Neural cell (in vitro differentiated cells): Measurements from ENCODE around the gene SMIM9. TPM values are rescaled to one million over a fixed set of nuclear protein-coding genes. Genes with fewer than 3 reads are reported as not detected.

Experiments used
- H2AFZ ChIP-seq: fragments of 200-600, 300-800 bp; sonication (generic), shearing (Covaris generic); 2 replicates; pipeline ENCODE4 v1.6.0; 2014; ENCODE audit warnings: low read depth, mild to moderate bottlenecking, antibody characterized with exemption, low read length, moderate library complexity
- H3F3A ChIP-seq: fragments of 200-600 bp; shearing (Covaris generic); 2 replicates; pipeline ENCODE4 v1.6.1; 2016; ENCODE audit warnings: mild to moderate bottlenecking, moderate library complexity, mixed read lengths, antibody characterized with exemption, low read length; ENCODE audit not compliant: insufficient read depth, poor library complexity, severe bottlenecking
- H3K27ac ChIP-seq: fragments of 200-600, 300-800 bp; sonication (generic), shearing (Covaris generic); 2 replicates; pipeline ENCODE4 v1.5.1; 2014; ENCODE audit warnings: mild to moderate bottlenecking, low read length, moderate library complexity
- H3K27me3 ChIP-seq: fragments of 300-800, 200-600 bp; sonication (generic), shearing (Covaris generic); 2 replicates; pipeline ENCODE4 v1.6.0; 2014; ENCODE audit warnings: mild to moderate bottlenecking, low read depth, low read length, moderate library complexity; ENCODE audit not compliant: insufficient read depth
- H3K36me3 ChIP-seq: fragments of 300-800, 200-600 bp; sonication (generic), shearing (Covaris generic); 2 replicates; pipeline ENCODE4 v1.5.1; 2014; ENCODE audit warnings: mild to moderate bottlenecking, antibody characterized with exemption, low read length, moderate library complexity; ENCODE audit not compliant: insufficient read depth
- H3K4me2 ChIP-seq: fragments of 300-800, 200-600 bp; sonication (generic), shearing (Covaris generic); 2 replicates; pipeline ENCODE4 v1.6.0; 2014; ENCODE audit warnings: mild to moderate bottlenecking, low read length
- H3K4me3 ChIP-seq: fragments of 300-800, 200-600 bp; sonication (generic), shearing (Covaris generic); 2 replicates; pipeline ENCODE4 v1.5.1; 2014; ENCODE audit warnings: mild to moderate bottlenecking, low read length, moderate library complexity
- H3K79me2 ChIP-seq: fragments of 200-600 bp; shearing (Covaris generic); replicated peaks from 2 replicates; pipeline ENCODE4 v1.6.0; 2014; ENCODE audit warnings: mild to moderate bottlenecking, low read length, moderate library complexity; ENCODE audit not compliant: insufficient read depth
- H3K9ac ChIP-seq: fragments of 300-800, 200-600 bp; sonication (generic), shearing (Covaris generic); 2 replicates; pipeline ENCODE4 v1.6.1; 2016; ENCODE audit warnings: mild to moderate bottlenecking, low read length, mixed read lengths
- H3K9me2 ChIP-seq: fragments of 200-600 bp; shearing (Covaris generic); 2 replicates; pipeline ENCODE4 v1.6.1; 2016; ENCODE audit warnings: mild to moderate bottlenecking, low read length, mixed read lengths; ENCODE audit not compliant: insufficient read depth
- H3K9me3 ChIP-seq: fragments of 200-600, 300-800 bp; sonication (generic), shearing (Covaris generic); 2 replicates; pipeline ENCODE4 v1.6.1; 2016; ENCODE audit warnings: mild to moderate bottlenecking, mixed run types, low read length, moderate library complexity, mixed read lengths
- H4K20me1 ChIP-seq: fragments of 200-600 bp; shearing (Covaris generic); 2 replicates; pipeline ENCODE4 v1.6.1; 2016; ENCODE audit warnings: mild to moderate bottlenecking, mixed run types; ENCODE audit not compliant: insufficient read depth
- EP300 ChIP-seq: fragments of 450-650 bp; conservative IDR thresholded peaks from 2 replicates; pipeline ENCODE4 v1.6.1; 2014; ENCODE audit warnings: antibody characterized with exemption, mild to moderate bottlenecking, moderate library complexity; ENCODE audit not compliant: poor library complexity, severe bottlenecking
- EZH2 ChIP-seq: fragments of 200-600, 300-800 bp; shearing (Covaris generic), sonication (generic); IDR thresholded peaks from 2 replicates; pipeline ENCODE4 v1.6.1; 2014; ENCODE audit warnings: antibody characterized with exemption, low read length, borderline replicate concordance, mild to moderate bottlenecking; ENCODE audit not compliant: insufficient read depth, poor library complexity, severe bottlenecking
- MXI1 ChIP-seq: fragments of 450-650 bp; conservative IDR thresholded peaks from 2 replicates; pipeline ENCODE4 v1.6.1; 2014; ENCODE audit warnings: antibody characterized with exemption, mild to moderate bottlenecking; ENCODE audit not compliant: poor library complexity, severe bottlenecking
- POLR2AphosphoS5 ChIP-seq: IDR thresholded peaks from 2 replicates; pipeline ENCODE4 v1.6.1; 2012
- RAD21 ChIP-seq: fragments of 450-650 bp; conservative IDR thresholded peaks from 2 replicates; pipeline ENCODE4 v1.6.1; 2014; ENCODE audit warnings: antibody characterized with exemption, mild to moderate bottlenecking, moderate library complexity
- SMC3 ChIP-seq: fragments of 450-650 bp; conservative IDR thresholded peaks from 2 replicates; pipeline ENCODE4 v1.6.1; 2014; ENCODE audit warnings: antibody characterized with exemption, mild to moderate bottlenecking, moderate library complexity; ENCODE audit not compliant: poor library complexity
- TAF1 ChIP-seq: IDR thresholded peaks from 2 replicates; pipeline ENCODE4 v1.6.1; 2012; ENCODE audit warnings: low read depth
- polyA plus RNA-seq: library from polyadenylated mRNA; depleted of rRNA; stranded (reverse); fragments of >200 nt; gene quantifications from 2 replicates; pipeline ENCODE4 v1.2.3, GENCODE V29; 2014
- TF ChIP-seq, protein P1 (sequence below): IDR thresholded peaks from 2 replicates; pipeline ENCODE4 v1.6.1; 2012; ENCODE audit warnings: borderline replicate concordance
- TF ChIP-seq, protein P2 (sequence below): fragments of 450-650 bp; IDR thresholded peaks from 2 replicates; pipeline ENCODE4 v1.5.1; 2014; ENCODE audit warnings: antibody characterized with exemption, mild to moderate bottlenecking, moderate library complexity; ENCODE audit not compliant: poor library complexity, severe bottlenecking

The SMIM9 gene
- polyA plus RNA-seq, 1 donor from 2014 or later: not detected

DNA sequence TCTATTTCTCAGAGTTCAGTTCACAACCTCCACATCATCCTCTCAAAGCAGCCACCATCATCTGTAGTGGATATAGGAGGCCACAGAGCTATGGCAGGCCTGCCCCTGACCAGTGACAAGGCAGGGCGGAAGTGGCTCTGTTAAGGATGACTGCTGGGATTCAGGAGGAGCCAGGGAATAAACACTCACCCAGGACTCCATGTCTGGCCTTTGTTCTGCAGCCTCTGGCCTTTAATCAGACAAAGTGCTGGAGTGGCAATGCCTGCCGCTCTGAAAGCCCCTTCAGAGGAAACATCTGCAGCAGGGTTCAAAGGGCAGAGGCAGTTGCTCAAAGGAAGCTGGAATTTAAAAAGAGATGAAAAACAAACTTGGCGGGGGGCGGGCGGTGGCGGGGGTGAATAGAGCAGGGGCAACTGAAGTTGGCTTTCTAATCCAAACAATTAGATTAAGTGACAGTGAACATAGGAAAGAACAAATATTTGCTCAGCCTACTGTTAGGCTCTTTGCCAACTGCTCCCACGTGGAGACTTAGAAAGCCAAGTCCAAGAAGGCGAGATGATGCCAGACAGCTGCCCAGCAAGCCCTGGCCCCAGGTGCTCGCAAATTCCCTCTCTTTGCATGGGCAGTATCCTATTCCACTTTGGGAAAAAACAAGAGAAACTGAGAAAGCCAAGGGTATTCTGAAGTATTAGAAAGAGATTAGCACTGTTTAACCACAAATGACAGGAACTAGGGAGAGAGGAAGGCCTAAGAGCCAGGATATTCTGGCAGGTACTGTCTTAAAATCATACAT is 34.7 kb downstream of the SMIM9 start:
- no peak overlapping the region for H3K4me2 ChIP-seq
- no peak overlapping the region for H2AFZ ChIP-seq
- no peaks in the 10 kb centered on the region for H3K9me3 ChIP-seq
- no peak overlapping the region for H3K9ac ChIP-seq
- H3K4me3 ChIP-seq: no peak overlapping the region
- H3K27me3 ChIP-seq: peaks cover 11% of the 10 kb centered on the region
- no peak for TF ChIP-seq TAF1
- TF ChIP-seq, protein P1, sequence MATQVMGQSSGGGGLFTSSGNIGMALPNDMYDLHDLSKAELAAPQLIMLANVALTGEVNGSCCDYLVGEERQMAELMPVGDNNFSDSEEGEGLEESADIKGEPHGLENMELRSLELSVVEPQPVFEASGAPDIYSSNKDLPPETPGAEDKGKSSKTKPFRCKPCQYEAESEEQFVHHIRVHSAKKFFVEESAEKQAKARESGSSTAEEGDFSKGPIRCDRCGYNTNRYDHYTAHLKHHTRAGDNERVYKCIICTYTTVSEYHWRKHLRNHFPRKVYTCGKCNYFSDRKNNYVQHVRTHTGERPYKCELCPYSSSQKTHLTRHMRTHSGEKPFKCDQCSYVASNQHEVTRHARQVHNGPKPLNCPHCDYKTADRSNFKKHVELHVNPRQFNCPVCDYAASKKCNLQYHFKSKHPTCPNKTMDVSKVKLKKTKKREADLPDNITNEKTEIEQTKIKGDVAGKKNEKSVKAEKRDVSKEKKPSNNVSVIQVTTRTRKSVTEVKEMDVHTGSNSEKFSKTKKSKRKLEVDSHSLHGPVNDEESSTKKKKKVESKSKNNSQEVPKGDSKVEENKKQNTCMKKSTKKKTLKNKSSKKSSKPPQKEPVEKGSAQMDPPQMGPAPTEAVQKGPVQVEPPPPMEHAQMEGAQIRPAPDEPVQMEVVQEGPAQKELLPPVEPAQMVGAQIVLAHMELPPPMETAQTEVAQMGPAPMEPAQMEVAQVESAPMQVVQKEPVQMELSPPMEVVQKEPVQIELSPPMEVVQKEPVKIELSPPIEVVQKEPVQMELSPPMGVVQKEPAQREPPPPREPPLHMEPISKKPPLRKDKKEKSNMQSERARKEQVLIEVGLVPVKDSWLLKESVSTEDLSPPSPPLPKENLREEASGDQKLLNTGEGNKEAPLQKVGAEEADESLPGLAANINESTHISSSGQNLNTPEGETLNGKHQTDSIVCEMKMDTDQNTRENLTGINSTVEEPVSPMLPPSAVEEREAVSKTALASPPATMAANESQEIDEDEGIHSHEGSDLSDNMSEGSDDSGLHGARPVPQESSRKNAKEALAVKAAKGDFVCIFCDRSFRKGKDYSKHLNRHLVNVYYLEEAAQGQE: no peak
- TF ChIP-seq MXI1: no peak
- TF ChIP-seq POLR2AphosphoS5: no peak
- TF ChIP-seq, protein P2, sequence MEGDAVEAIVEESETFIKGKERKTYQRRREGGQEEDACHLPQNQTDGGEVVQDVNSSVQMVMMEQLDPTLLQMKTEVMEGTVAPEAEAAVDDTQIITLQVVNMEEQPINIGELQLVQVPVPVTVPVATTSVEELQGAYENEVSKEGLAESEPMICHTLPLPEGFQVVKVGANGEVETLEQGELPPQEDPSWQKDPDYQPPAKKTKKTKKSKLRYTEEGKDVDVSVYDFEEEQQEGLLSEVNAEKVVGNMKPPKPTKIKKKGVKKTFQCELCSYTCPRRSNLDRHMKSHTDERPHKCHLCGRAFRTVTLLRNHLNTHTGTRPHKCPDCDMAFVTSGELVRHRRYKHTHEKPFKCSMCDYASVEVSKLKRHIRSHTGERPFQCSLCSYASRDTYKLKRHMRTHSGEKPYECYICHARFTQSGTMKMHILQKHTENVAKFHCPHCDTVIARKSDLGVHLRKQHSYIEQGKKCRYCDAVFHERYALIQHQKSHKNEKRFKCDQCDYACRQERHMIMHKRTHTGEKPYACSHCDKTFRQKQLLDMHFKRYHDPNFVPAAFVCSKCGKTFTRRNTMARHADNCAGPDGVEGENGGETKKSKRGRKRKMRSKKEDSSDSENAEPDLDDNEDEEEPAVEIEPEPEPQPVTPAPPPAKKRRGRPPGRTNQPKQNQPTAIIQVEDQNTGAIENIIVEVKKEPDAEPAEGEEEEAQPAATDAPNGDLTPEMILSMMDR: no peak
- TF ChIP-seq EZH2: no peak
- no peaks in the 10 kb centered on the region for H3K36me3 ChIP-seq
- no peaks in the 10 kb centered on the region for H3K79me2 ChIP-seq
- no peak overlapping the region for H3K27ac ChIP-seq
- no peaks in the 10 kb centered on the region for H3F3A ChIP-seq
- no peaks in the 10 kb centered on the region for H4K20me1 ChIP-seq
- H3K9me2 ChIP-seq: no peaks in the 10 kb centered on the region

DNA sequence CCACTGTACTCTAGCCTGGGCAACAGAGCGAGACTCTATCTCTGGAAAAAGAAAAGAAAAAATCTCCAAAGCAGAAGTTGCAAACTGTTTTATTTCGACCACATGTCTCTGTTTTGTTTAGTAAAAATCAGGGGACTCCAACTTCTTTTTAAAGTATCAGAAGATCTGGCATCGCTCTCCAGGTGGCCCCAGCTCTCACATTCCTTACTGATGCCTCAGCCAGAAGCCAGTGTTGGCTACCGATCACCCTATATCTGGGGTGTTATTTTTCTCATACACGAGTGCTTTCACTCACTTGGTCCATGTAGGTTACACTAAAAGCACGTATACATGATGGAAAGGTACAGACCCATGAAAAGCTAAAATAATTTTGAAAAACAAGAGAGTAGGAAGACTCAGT is 37.5 kb downstream of the SMIM9 start:
- no peak for TF ChIP-seq EP300
- TF ChIP-seq POLR2AphosphoS5: no peak
- TF ChIP-seq EZH2: no peak
- no peak for TF ChIP-seq TAF1
- TF ChIP-seq, protein P1: no peak
- no peak for TF ChIP-seq SMC3
- TF ChIP-seq RAD21: no peak
- TF ChIP-seq, protein P2: no peak
- TF ChIP-seq MXI1: no peak
- Histone ChIP-seq H3K4me3 (no peak overlapping the region), H3K9me3 (no peaks in the 10 kb centered on the region), H3K27ac (no peak overlapping the region), H3F3A (no peaks in the 10 kb centered on the region), H3K27me3 (no peaks in the 10 kb centered on the region), H3K9me2 (no peaks in the 10 kb centered on the region), H2AFZ (no peak overlapping the region), H3K4me2 (no peak overlapping the region), H4K20me1 (no peaks in the 10 kb centered on the region), H3K79me2 (no peaks in the 10 kb centered on the region), H3K36me3 (no peaks in the 10 kb centered on the region), H3K9ac (no peak overlapping the region)
